GM21515 (cell line): ENCODE measurements around the gene RNF113A.
"Not testable (repeated sequence)": the region's sequence is repeated elsewhere in the genome, so short reads cannot be mapped to it uniquely, and the experiment has no call there.

ENCODE experiments used
- ATAC-seq: cut with Tn5 transposase; IDR thresholded peaks from one replicate; pipeline ENCODE4 v1.9.1; 2021; ENCODE audit not compliant: unreplicated experiment

The RNF113A gene

DNA sequence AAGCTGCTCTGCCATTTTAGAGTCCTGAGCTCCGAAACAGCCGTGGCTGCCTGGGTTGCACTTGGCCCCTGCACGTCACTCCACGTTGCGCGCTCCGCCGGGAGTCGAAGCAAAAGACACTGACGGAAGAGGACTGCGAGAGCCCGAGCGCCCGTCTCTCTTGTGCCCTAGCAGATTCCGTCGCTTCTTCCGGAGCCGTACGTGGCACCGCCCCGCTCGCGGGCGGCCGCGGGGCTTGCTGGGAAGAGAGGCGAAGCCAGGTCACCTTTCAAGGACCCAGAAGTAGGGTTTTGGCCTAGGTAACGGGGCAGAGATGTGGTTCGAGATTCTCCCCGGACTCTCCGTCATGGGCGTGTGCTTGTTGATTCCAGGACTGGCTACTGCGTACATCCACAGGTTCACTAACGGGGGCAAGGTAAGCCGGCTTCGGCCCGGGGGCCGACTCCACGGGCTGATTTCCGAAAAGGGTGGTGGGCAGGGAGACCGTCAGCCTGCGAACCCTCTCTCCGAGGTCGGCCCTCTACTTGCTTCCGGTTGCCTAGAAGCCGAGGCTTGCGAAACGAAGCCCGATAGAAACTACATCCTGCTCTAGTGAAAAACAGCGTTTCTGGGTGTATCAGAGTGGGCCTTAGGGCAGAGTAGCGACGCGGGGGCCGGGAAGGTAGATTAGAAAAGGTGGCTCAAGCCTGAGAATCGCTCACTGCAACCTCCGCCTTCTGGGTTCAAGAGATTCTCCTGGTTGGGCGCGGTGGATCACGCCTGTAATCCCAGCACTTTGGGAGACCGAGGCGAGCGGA, at the start of gene RNF113A, which contains the start of gene NDUFA1:
RNF113A (minus strand) TSS at position 135 of the 797 bp plus-strand sequence; CDS start at position 15, 120 bp downstream.
NDUFA1 (plus strand) TSS at position 234 of the 797 bp plus-strand sequence; CDS start at position 314, 80 bp downstream.
- peak; percentile 96 for ATAC-seq

GRCh38 chrX:119919835-119920585, 48.5 kb upstream of the RNF113A start:
- no peak for ATAC-seq

DNA sequence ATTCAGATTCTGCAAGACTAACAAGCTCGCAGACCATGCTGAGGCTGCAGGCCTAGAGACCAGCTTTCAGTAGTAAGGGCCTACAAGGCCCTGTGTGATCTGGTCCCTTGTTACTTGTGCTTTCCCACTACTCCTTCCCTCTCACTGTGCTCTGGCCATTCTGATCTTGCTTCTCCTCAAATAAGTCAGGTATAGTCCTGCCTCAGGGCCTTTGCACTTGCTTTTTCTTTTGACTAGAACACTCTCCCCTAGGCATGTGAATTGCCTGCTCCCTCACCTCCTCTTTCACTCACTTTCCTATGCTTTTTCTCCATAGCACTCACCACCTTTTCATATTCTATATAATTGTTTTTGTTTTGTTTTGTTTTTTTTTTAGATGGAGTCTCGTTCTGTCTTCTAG, 46.3 kb upstream of the RNF113A start:
- ATAC-seq = no peak

- no peak for ATAC-seq
Measured at GRCh38 chrX:119916310-119916709, 44.8 kb upstream of the RNF113A start.

- ATAC-seq = no peak
Measured at GRCh38 chrX:119900976-119901375, 29.4 kb upstream of the RNF113A start.

GRCh38 chrX:119899125-119899524, 27.6 kb upstream of the RNF113A start:
- ATAC-seq = no peak

- ATAC-seq = no peak
Measured at GRCh38 chrX:119895843-119896326, 24.4 kb upstream of the RNF113A start, which contains the start of gene AKAP14. AKAP14 (plus strand) TSS chrX:119895893; CDS start chrX:119903224, 7,331 bp downstream.

DNA sequence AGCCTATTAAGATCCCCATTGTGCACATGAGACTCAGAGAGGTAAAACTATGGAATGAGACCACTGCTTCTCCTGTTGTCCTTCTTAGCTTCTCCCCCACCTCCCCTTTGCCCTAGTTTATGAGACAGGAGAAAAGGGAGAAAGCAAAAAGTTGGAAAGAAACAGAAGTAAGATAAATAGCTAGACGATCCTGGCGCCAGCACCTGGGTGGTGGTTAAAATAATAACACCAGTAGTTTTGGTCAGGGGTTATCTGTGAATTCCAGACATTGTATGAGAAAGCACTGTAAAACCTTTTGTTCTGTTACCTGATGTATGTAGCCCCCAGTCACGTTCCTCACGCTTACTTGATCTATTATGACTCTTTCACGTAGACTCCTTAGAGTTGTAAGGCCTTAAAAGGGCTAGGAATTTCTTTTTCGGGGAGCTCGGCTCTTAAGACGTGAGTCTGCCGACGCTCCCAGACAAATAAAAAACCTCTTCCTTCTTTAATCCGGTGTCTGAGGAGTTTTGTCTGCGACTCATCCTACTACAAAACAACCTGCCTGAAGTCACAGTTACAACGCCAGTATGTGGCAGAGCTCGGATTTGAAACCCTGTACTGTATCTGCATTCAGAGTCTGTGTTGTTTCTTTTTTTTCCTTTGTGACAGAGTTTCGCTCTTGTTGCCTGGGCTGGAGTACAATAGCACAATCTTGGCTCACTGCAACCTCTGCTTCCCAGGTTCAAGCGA, 20.6 kb upstream of the RNF113A start:
- not testable (repeated sequence) for ATAC-seq

DNA sequence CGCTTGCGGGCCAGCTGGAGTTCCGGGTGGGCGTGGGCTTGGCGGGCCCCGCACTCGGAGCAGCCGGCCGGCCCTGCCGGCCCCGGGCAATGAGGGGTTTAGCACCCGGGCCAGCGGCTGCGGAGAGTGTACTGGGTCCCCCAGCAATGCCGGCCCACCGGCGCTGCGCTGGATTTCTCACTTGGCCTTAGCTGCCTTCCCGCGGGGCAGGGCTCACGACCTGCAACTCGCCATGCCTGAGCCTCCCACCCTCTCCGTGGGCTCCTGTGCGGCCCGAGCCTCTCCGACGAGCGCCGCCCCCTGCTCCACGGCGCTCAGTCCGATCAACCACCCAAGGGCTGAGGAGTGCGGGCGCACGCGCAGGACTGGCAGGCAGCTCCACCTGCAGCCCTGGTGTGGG, 19.1 kb upstream of the RNF113A start:
- not testable (repeated sequence) for ATAC-seq

DNA sequence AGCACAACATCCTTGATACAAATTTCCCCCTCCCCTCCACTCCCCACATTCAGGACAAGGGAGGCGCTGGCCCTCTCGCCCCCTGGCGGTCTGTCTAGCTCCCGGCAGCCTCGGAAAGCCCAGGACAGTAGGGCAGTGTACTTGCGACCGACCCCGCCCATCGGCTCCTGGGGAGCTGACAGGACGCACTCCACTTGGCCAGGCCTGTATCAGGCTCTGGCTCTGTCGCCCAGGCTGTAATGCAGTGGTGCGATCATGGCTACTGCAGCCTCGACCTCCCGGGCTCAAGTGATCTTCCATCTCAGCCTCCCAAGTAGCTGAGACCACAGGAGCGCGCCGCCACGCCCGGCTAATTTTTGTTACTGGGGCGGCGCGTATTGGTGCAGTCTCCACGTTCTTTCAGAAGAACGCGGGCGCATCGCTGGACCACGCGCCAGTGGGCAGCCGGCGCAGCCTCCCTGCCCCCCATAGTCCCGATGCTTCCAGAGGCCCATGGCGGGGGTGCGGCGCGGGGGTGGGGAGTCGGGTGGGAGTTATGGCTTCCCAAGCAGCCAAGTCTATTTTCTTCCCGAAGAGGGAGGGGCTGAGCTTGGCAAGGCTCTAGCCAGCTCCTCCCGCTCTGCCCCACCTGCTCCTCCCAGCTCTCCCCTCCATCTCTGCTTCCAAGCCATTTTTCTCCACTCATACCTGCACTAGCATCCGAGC, 16.3 kb upstream of the RNF113A start:
- ATAC-seq = no peak

DNA sequence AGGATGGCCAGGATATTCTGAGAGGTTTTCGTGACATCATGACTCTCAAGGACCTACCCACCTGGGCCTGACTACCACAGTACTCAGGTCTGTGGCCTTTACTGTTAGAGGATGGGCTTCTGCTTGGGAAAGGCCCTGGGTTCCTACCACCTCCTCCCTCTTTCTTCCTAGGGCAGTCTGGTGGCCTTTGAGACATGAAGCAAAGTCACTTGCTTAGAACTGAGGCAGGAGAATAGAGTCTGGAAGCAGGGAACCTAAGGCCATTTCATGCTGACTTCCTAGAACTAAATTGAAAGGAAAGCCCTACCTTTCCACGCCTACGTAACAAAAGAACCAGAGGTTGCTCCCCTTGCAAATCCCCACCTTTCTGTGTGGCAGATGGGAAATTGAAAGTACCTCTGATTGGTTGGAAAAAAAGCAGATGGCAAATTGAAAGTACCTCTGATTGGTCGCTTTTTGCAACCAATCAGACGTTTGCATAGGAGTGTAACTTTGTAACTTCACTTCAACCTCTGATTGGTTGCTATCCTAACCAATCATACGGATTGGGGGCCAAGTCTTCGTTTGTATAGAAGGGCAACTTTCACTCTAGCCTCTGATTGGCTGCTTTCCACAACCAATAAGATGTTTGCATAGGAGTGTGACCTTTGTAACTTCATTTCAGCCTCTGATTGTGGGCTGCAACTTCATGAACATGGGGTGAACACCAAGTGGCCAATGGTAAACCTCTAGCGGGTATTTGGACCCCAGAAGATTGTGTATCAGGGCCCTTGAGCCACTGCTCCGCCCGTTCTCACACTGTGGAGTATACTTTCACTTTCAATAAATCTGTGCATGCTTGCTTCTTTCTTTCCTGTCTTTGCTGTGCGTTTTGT, 14.3 kb upstream of the RNF113A start:
- no peak for ATAC-seq

- ATAC-seq = peak; percentile 73
Measured at GRCh38 chrX:119880552-119881437, 9.3 kb upstream of the RNF113A start.

DNA sequence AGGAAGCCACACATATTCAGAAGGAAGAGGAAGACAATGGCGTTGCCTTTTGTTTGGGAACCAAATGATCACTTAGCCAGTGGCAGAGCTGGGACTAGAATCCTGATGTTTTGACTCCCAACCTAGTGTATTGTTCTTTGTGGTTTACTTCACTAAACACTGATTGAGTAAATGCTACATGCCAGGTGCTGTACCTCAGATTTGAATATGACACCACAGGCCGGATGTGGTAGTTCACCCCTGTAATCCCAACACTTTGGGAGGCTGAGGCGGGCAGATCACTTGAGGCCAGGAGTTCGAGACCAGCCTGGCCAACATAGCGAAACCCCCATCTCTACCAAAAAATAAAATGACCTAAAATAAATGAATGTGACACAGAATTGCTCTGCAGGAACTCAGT, 8.5 kb upstream of the RNF113A start:
- no peak for ATAC-seq

GRCh38 chrX:119878740-119879139, 7.2 kb upstream of the RNF113A start:
- ATAC-seq = no peak

- peak; percentile 28 for ATAC-seq
Measured at GRCh38 chrX:119871245-119871598, 311 bp downstream of the RNF113A start.

DNA sequence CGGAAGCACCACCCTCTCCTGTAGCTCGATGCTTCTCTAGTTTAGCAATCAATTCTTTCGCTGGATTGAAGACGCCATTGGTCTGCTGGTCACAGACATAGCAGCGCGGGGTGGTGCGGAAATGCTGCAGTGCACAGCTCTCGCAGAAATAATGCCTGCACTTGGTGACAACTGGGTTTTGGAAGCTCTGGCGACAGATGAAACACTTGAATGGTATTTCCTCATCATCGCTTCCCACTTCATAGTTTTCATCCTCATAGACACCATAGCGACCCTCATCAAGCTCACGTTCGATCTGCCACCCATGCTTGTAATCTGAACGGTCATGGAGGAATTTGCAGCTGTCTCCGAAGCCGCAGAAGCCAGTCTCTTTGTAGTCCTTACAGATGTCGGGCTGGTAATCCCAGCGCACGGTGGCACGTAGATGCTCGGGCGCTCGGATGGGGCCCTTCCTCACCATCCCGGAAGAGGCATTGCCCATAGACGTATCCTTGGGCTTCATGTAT, 854 bp downstream of the RNF113A start:
- peak; percentile 19 for ATAC-seq

- ATAC-seq = no peak
Measured at GRCh38 chrX:119853444-119853843, 18.1 kb downstream of the RNF113A start.
